ENCODE data around the gene MAPK6. TPM values are rescaled to one million over a fixed set of nuclear protein-coding genes. Genes with fewer than 3 reads are reported as not detected.

The MAPK6 gene
- total and polyA plus RNA-seq, 10 of the 15 experiments (the other 5 are each of a cell fraction or from before 2014, with no cell fraction given) = 20.6 to 100 (median 52.6) TPM

GRCh38 chr15:52011711-52012144, 7.3 kb upstream of the MAPK6 start:
- SMC1A ChIA-PET (ENCODE audit: uncharacterized antibody, unreplicated experiment) = interaction anchor here (1.0 to 2.2 kb wide), 7 partner anchors 9 to 368 kb away, joined by 3 to 22 read pairs (median 4); no protein-coding TSS in a partner anchor
- no peak for FAIRE-seq
- in situ Hi-C loops (cut with MboI) = no loop called here

More at GRCh38 chr15:52011711-52012144, 7.3 kb upstream of the MAPK6 start:
- Histone ChIP-seq H3K27ac (ENCODE audit: control insufficient read depth, insufficient read depth) (peak overlapping the region; percentile 67), H3K27me3 (replicated peaks in 1 of 2; ENCODE audit: control insufficient read depth in 2 of 2, insufficient read depth in 2 of 2, low read length in 1 of 2) (no peaks in the 10 kb centered on the region), H3K79me2 (ENCODE audit: control insufficient read depth, insufficient read depth, low read length) (no peaks in the 10 kb centered on the region), H3K4me2 (ENCODE audit: control insufficient read depth, insufficient read depth) (peak overlapping the region; percentile 17; the same call in 1 of the 2 replicates), H4K20me1 (ENCODE audit: control insufficient read depth, insufficient read depth) (no peaks in the 10 kb centered on the region), H3K4me1 (ENCODE audit: control insufficient read depth, insufficient read depth, low read length) (peaks cover 71% of the 10 kb centered on the region), H3K9ac (ENCODE audit: control insufficient read depth, insufficient read depth, low read length) (no peak overlapping the region), H3K36me3 (ENCODE audit: control insufficient read depth in 2 of 2, insufficient read depth in 2 of 2, low read length in 1 of 2) (no peaks in the 10 kb centered on the region), H3K4me3 (no peak overlapping the region), H2AFZ (ENCODE audit: control insufficient read depth, low read depth, low read length) (peak overlapping the region; percentile 41; the same call in 1 of the 2 replicates), H3K9me3 (replicated peaks; ENCODE audit: control insufficient read depth, insufficient read depth, low read length) (no peaks in the 10 kb centered on the region)
- DNase-seq (ENCODE audit: low read depth, low spot score) (no peak), ATAC-seq (no peak)
- intact Hi-C loops (cut with micrococcal nuclease; ENCODE audit: unreplicated experiment) = no loop called here
- WGBS (ENCODE audit: insufficient coverage, insufficient replicate concordance, low lambda C conversion rate, missing lambda C conversion rate) = 62% methylated on average over 3 of the region's 3 CpGs
- ChIA-PET RAD21 (ENCODE audit: unreplicated experiment) (interaction anchor here (1.0 to 1.8 kb wide), 5 partner anchors 18 to 72 kb away, joined by 3 to 6 read pairs (median 3); no protein-coding TSS in a partner anchor), POLR2A (interaction anchor here (0.6 to 2.0 kb wide), 4 partner anchors 8 to 92 kb away, joined by 3 to 6 read pairs (median 4); no protein-coding TSS in a partner anchor), CTCF (interaction anchor here (1.7 kb wide), 1 partner anchor 128 kb away, joined by 5 read pairs; no protein-coding TSS in a partner anchor)
- no TSS peak for BruUV-seq (replicated peaks)
- TF ChIP-seq ZNF687 (IDR thresholded peaks at IDR 0.05) = peak; percentile 20; the same call in 1 of the 2 replicates
- no peak for TF ChIP-seq ZNF274 (IDR thresholded peaks at IDR 0.05; ENCODE audit: insufficient read depth, insufficient read length)

All from GM12878 (cell line).